ENCODE measurements around the gene LRRC4B.
"Not testable (repeated sequence)": the region's sequence is repeated elsewhere in the genome, so short reads cannot be mapped to it uniquely, and the experiment has no call there.

The LRRC4B gene

GRCh38 chr19:50567882-50568727 lies at the start of gene LRRC4B:
Gene LRRC4B, minus strand, starts transcription at chr19:50568435. Its CDS starts 19,597 bp downstream, at chr19:50548838.
- intact Hi-C loops (cut with DNase I), result no loop called here
- peak; percentile 57 to 93 (median 72) for DNase-seq

DNA sequence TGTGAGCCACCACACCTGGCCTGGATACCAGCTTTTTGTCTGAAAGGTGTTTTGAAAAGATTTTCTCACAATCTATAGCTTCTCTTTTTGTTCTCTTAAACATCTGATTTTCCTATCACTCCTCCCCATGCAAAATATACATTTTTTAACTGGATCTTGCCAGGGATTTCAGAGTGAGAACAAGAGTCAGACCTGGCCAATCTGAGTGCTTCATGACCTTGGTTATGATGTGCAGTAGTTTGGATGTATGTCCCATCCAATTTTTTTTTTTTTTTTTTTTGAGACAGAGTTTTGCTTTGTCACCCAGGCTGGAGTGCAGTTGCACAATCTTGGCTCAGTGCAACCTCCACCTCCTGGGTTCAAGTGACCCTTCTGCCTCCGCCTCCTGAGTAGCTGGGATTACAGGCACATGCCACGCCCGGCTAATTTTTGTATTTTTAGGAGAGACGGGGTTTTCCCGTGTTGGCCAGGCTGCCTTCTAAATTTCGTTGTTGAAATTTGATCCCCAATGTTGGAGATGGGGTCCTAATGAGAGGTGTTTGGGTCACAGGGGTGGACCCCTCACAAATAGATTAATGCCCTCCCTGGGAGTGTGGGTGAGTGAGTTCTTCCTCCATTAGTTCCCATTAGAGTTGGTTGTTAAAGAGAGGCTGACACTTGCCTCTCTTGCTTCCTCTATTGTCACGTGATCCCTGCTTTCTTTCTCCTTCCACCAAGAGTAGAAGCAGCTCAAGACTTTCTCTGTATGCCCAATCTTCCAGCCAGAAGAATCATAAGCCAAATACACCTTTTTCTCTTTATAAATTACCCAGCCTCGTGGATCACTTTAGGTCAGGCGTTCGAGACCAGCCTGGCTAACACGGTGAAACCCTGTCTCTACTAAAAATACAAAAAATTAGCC lies 44.5 kb upstream of the LRRC4B start:
- DNase-seq; intact Hi-C loops (cut with DNase I): not testable (repeated sequence)

- peak; percentile 94 to 100 (median 99) for DNase-seq
- intact Hi-C loops (cut with DNase I), result loop anchor here (1.0 to 5.0 kb wide), 2 partner anchors 114 to 175 kb away; partner anchors contain the start of gene CLEC11A
Measured at GRCh38 chr19:50607874-50608785, 39.9 kb upstream of the LRRC4B start.

GRCh38 chr19:50607388-50607787 lies 39.2 kb upstream of the LRRC4B start:
- peak in 1 of 10 donors; percentile 54 for DNase-seq
- intact Hi-C loops (cut with DNase I), result loop anchor here (5.0 kb wide), 1 partner anchor 115 kb away; the partner anchor contains the start of gene CLEC11A

DNA sequence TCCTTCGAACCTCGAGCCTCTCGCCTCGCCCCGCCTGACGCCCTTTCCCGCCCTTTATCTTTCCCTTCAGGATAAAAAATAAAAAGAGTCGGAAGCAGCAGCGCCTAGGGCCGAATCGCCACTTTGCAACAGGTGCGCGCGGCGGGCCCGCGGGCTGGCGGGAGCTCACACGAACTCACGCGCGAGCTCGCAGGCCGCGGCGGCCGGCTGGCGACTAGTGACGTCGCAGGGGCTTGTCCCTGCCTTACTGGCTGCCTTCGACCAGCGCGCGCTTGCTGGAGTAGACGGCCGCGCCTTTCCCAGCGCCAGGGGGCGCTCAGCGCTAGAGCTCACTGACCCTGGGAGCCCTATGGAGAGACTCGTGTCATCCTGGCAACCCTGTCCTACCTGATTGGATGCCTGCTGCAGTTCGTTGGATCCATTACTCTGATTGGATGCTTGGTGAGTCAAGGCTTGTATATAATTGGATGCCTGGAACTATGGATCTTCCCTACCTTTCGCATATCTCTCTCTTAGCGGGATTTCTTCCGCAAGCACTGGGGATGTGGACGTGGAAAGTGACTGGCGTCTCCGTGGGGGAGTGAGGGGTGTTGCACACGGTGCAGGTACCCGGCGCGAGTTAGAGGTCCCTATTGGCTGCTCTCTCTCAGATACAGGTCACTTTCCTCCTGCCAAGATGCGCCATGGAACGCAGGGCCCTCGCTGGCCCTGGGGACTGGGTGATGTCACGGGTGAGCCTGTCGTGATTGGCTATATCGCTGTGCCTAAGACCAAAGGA lies 38.0 kb upstream of the LRRC4B start:
- peak in 3 of 10 donors; percentile 15 to 25 (median 17) for DNase-seq
- intact Hi-C loops (cut with DNase I), result loop anchor here (5.0 kb wide), 1 partner anchor 116 kb away; the partner anchor contains the start of gene CLEC11A

DNA sequence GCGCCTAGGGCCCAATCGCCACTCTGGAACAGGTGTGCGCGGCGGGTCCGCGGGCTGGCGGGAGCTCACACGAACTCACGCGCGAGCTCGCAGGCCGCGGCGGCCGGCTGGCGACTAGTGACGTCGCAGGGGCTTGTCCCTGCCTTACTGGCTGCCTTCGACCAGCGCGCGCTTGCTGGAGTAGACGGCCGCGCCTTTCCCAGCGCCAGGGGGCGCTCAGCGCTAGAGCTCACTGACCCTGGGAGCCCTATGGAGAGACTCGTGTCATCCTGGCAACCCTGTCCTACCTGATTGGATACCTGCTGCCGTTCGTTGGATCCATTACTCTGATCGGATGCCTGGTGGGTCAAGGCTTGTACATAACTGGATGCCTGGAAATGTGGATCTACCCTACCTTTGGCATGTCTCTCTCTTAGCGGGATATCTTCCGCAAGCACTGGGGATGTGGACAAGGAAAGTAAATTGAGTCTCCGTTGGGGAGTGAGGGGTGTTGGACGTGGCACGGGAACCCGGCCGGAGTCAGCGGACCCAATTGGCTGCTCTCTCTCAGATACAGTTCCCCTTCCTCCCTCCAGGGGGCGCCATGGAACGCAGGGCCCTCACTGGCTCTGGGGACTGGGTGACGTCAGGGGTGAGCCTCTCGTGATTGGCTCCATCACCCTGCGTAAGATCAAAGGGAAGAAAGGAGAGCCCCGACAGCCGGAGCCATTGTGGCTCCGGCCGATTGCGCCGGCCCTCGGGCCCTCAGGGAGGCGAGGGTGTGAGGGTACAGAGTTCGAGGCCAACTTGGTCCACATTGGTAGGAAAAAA lies 36.2 kb upstream of the LRRC4B start:
- intact Hi-C loops (cut with DNase I), result loop anchor here (5.0 kb wide), 1 partner anchor 118 kb away; the partner anchor contains the start of gene CLEC11A

DNA sequence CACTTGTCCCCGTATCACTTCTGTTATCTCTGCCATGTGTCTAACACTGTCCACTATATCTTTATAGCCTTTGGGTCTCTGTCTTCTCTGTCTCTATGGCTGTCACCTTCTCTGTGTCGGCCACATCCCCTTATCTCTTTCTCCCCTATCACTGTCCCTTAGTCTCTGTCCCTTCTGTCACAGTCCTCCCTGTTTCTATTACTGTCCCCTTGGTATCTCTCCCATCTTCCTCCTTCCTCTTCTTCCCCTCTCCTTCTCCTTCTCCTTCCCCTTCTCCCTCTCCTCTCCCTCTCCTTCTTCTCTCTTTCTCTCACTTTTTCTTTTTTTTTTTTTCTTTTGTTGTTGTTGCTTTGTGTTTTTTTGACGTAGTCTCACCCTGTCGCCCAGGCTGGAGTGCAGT lies 34.7 kb upstream of the LRRC4B start:
- no peak for DNase-seq
- intact Hi-C loops (cut with DNase I), result no loop called here

More for the DNA sequence above, 36.2 kb upstream of the LRRC4B start:
- DNase-seq, result not testable (repeated sequence)

DNA sequence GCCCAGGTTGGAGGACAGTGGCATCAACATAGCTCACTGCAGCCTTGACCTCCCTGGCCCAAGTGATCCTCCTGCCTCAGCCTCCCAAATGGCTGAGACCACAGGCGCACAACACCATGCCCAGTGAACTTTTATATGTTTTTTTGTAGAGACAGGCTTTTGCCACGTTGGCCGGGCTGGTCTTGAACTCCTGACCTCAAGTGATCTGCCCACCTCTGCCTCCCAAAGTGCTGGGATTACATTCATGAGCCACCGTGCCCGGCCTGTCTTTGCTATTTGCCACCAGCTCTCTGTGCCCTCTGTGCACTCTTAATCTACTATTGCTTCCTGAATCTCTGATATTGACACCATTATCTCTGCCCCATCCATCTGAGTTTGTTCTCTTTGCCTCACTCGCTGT lies 34.3 kb upstream of the LRRC4B start:
- DNase-seq, result peak in 1 of 10 donors; percentile 60
- intact Hi-C loops (cut with DNase I), result no loop called here

DNA sequence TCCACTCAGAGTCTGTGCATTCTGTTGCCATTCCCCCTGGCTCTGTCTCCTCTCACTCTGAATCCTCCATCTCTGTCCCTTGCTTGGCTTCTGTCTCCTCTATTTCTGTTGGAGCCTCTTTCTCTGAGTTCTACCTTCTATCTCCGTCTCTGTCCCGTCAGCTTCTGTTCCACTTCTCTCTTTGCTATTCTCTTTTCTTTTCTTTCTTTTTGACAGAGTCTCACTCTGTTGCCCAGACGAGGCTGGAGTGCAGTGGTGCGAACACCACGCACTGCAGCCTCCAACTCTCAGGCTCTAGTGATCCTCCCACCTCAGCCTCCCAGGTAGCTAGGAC lies 33.8 kb upstream of the LRRC4B start:
- DNase-seq, result peak in 1 of 10 donors; percentile 16
- intact Hi-C loops (cut with DNase I), result no loop called here

- intact Hi-C loops (cut with DNase I), result no loop called here
- peak in 1 of 10 donors; percentile 7 for DNase-seq
Measured at GRCh38 chr19:50601407-50602088, 33.3 kb upstream of the LRRC4B start.

GRCh38 chr19:50599427-50599826 lies 31.2 kb upstream of the LRRC4B start:
- intact Hi-C loops (cut with DNase I), result no loop called here
- peak in 1 of 10 donors; percentile 19 for DNase-seq

DNA sequence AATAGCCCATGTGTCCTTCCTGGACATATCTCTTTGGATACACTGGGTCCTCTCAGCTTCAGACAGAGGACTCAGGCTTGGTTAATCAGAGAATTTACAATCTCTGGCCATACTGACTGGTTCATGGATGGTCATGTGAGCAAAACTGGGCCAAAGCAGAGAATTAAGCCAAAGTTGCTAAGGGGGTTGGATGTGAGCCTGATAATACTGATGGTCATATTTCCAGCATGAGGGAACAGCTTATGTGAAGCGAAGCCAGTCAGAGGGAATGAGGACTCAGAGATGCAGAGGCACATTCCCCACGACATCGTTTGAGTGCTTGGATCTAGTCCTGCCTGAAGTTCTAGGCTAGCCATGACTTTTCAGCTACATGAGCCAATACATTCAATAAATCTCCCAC lies 22.0 kb upstream of the LRRC4B start:
- intact Hi-C loops (cut with DNase I), result no loop called here

DNA sequence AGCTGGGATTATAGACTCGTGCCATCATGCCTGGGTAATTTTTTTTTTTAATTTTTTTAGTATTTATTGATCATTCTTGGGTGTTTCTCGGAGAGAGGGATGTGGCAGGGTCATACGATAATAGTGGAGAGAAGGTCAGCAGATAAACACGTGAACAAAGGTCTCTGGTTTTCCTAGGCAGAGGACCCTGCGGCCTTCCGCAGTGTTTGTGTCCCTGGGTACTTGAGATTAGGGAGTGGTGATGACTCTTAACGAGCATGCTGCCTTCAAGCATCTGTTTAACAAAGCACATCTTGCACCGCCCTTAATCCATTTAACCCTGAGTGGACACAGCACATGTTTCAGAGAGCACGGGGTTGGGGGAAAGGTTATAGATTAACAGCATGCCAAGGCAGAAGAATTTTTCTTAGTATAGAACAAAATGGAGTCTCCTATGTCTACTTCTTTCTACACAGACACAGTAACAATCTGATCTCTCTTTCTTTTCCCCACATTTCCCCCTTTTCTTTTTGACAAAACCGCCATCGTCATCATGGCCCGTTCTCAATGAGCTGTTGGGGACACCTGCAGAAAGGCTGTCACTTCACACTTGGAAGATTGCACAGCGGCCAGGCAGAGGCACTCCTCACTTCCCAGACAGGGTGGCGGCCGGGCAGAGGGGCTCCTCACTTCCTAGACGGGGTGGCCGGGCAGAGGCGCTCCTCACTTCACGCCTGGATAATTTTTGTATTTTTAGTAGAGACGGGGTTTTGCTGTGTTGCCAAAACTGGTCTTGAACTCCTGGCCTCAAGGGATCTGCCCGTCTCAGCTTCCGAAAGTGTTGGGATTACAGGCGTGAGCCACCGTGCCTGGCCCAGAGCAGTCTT lies 13.8 kb upstream of the LRRC4B start:
- DNase-seq; intact Hi-C loops (cut with DNase I): not testable (repeated sequence)

More for the DNA sequence above, 22.0 kb upstream of the LRRC4B start:
- DNase-seq, result no peak

DNA sequence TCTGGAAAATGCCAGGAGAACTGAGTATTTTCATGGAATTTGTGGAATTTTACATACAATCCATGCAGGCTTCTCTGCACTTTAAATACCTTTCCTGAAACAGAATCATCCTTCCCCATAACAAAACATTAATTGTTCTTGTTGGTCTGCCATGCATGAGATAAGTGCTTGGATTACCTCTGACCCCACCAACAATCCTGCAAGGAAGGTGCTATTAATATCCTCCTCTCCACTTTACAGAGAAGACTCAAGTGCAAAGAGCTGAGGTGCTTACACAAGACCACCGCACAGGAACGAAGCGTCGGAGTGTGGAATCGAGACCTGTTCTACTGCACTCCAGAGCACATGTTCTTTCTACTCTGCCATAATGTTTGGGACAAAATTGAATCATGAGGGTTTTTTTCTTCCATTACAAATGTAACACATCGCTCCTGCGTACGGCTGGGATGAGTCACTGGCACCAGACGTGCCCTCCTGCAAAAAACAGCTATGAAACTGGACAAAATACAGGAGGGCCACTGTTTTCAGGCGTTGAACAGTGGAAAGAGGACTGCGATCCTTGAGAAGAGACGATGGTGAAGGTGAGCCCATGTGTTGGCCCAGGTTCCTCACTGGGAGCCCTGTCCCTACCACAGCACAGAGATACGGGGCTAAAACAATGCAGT lies 12.9 kb upstream of the LRRC4B start:
- peak in 1 of 10 donors; percentile 48 for DNase-seq
- intact Hi-C loops (cut with DNase I), result no loop called here

- DNase-seq, result no peak
- intact Hi-C loops (cut with DNase I), result no loop called here
Measured at GRCh38 chr19:50580240-50580639, 12.0 kb upstream of the LRRC4B start.

GRCh38 chr19:50576769-50577168 lies 8.5 kb upstream of the LRRC4B start:
- intact Hi-C loops (cut with DNase I), result not testable (repeated sequence)

More at GRCh38 chr19:50576769-50577168, 8.5 kb upstream of the LRRC4B start:
- not testable (repeated sequence) for DNase-seq

Measured in posterior cingulate gyrus (tissue), 11 donors.